HepG2 (cell line): ENCODE data around the gene SNX10. TPM values are rescaled to one million over a fixed set of nuclear protein-coding genes. Genes with fewer than 3 reads are reported as not detected.

ENCODE experiments used
- ARHGAP35 ChIP-seq: sonication (generic); formaldehyde crosslinking; IDR thresholded peaks from 2 replicates; pipeline ENCODE4 v1.9.0; 2022; ENCODE audit warnings: mild to moderate bottlenecking, inconsistent platforms, moderate library complexity, missing genetic modification reagents, borderline replicate concordance
- FOSL2 ChIP-seq: sonication (generic); formaldehyde crosslinking; IDR thresholded peaks from 2 replicates; pipeline ENCODE4 v1.4.0; 2020; ENCODE audit warnings: missing genetic modification reagents
- MBNL3 ChIP-seq: fragments of 250-450 bp; sonication (Bioruptor Pico); conservative IDR thresholded peaks from 2 replicates; pipeline ENCODE4 v1.8.0; 2022; ENCODE audit warnings: mild to moderate bottlenecking, inconsistent platforms
- NFKBIZ ChIP-seq: IDR thresholded peaks from 2 replicates; pipeline ENCODE4 v1.6.1; 2018; ENCODE audit warnings: missing genetic modification reagents, missing compliant biosample characterization
- SYNCRIP ChIP-seq: fragments of 200-400 bp; formaldehyde crosslinking; IDR thresholded peaks from 2 replicates; pipeline ENCODE4 v1.6.1; 2018; ENCODE audit warnings: mild to moderate bottlenecking, low read depth, low read length; ENCODE audit not compliant: insufficient read depth
- TBX3 ChIP-seq: fragments of 450-650 bp; IDR thresholded peaks from 2 replicates; pipeline ENCODE4 v1.6.1; 2017; ENCODE audit warnings: antibody characterized with exemption, mild to moderate bottlenecking, inconsistent platforms, borderline replicate concordance
- ZFY ChIP-seq: sonication (generic); formaldehyde crosslinking; IDR thresholded peaks from 2 replicates; pipeline ENCODE4 v1.4.0; 2020; ENCODE audit warnings: missing genetic modification reagents
- ZMAT3 ChIP-seq: sonication (generic); formaldehyde crosslinking; conservative IDR thresholded peaks from 2 replicates; pipeline ENCODE4 v1.7.0; 2021; ENCODE audit warnings: missing genetic modification reagents
- ZNF788 ChIP-seq: sonication (generic); formaldehyde crosslinking; IDR thresholded peaks from 2 replicates; pipeline ENCODE4 v1.5.0; 2020; ENCODE audit warnings: mild to moderate bottlenecking, missing genetic modification reagents, borderline replicate concordance
- ZNF792 ChIP-seq: IDR thresholded peaks from 2 replicates; pipeline ENCODE4 v1.6.1; 2016
- ZSCAN12 ChIP-seq: sonication (generic); formaldehyde crosslinking; IDR thresholded peaks from 2 replicates; pipeline ENCODE4 v1.9.0; 2021; ENCODE audit warnings: mild to moderate bottlenecking, missing genetic modification reagents
- ZSCAN25 ChIP-seq: sonication (generic); formaldehyde crosslinking; IDR thresholded peaks from 2 replicates; pipeline ENCODE4 v1.8.0; 2022; ENCODE audit warnings: mild to moderate bottlenecking, missing genetic modification reagents
- polyA plus RNA-seq, 8 experiments: library from polyadenylated mRNA; depleted of rRNA in 3 of 8; stranded (reverse) in 7 of 8; unstranded in 1 of 8; fragments of >200 nt; fragmentation: Illumina TruSeq in 4 of 8; extraction: Trizol in 4 of 8; gene quantifications; 2 replicates each; pipeline versions ENCODE4 v1.2.1 to v1.2.3, GENCODE V29; 2011 to 2016; ENCODE audit warnings: low read depth in 4 of 8, missing spikeins in 1 of 8, mixed read lengths in 1 of 8; ENCODE audit not compliant: insufficient read depth in 1 of 8
- total RNA-seq, 5 experiments: library from RNA; depleted of rRNA; stranded (reverse); fragments of >200 nt; fragmentation: Illumina TruSeq; extraction: Trizol; gene quantifications; 2 replicates each; pipeline ENCODE4 v1.2.3, GENCODE V29; 2016; ENCODE audit warnings: low read depth in 1 of 5
- TF ChIP-seq, protein P1 (sequence below): sonication (generic); formaldehyde crosslinking; IDR thresholded peaks from 2 replicates; pipeline ENCODE4 v1.5.1; 2020; ENCODE audit warnings: mild to moderate bottlenecking, missing genetic modification reagents, moderate library complexity
- TF ChIP-seq, protein P2 (sequence below): sonication (generic); formaldehyde crosslinking; IDR thresholded peaks from 2 replicates; pipeline ENCODE4 v1.4.0; 2020; ENCODE audit warnings: mild to moderate bottlenecking, missing genetic modification reagents
- TF ChIP-seq, protein P3 (sequence below): sonication (generic); formaldehyde crosslinking; IDR thresholded peaks from 2 replicates; pipeline ENCODE4 v1.5.0; 2020; ENCODE audit warnings: missing genetic modification reagents, mild to moderate bottlenecking, borderline replicate concordance
- TF ChIP-seq, protein P4 (sequence below): sonication (generic); formaldehyde crosslinking; IDR thresholded peaks from 2 replicates; pipeline ENCODE4 v1.4.0; 2020; ENCODE audit warnings: missing genetic modification reagents
- TF ChIP-seq, protein P5 (sequence below): IDR thresholded peaks from 2 replicates; pipeline ENCODE4 v1.6.1; 2016; ENCODE audit warnings: mild to moderate bottlenecking
- TF ChIP-seq, protein P6 (sequence below): sonication (generic); formaldehyde crosslinking; conservative IDR thresholded peaks from 2 replicates; pipeline ENCODE4 v1.8.0; 2022; ENCODE audit warnings: missing genetic modification reagents

Gene SNX10
- total and polyA plus RNA-seq, 2 of the 13 experiments (the other 11 are each of a cell fraction or from before 2014, with no cell fraction given) = 26.0 to 27.6 TPM

DNA sequence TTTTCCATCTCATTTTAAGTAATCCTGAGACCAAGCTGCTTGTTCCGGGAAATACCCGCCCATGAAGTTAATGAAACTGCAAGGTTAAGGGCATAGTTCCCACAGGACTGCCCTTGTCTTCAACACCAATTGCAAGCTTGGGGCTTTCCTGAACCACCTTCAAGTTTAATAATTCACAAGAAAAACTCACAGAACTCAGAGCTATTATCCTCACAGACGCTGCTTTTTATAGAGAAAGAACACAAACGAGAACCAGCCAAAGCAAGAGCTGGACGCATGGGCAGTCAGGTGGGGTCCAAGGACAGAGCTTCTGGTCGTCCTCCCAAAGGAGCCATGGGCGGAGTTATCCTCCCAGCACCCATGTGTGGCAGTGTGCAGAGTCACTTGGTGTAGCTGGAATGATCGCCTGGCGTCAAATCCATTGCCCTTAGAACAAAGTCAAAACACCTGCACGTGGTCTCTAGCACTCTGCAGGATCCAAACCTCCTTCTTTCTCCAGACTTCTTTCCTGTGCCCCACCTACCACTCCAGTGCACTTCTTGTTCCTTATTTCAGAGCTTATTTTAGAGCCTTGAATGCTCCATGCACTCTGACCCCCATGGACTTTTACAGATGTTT, 56.7 kb downstream of the SNX10 start (continued):
- TF ChIP-seq, protein P1, sequence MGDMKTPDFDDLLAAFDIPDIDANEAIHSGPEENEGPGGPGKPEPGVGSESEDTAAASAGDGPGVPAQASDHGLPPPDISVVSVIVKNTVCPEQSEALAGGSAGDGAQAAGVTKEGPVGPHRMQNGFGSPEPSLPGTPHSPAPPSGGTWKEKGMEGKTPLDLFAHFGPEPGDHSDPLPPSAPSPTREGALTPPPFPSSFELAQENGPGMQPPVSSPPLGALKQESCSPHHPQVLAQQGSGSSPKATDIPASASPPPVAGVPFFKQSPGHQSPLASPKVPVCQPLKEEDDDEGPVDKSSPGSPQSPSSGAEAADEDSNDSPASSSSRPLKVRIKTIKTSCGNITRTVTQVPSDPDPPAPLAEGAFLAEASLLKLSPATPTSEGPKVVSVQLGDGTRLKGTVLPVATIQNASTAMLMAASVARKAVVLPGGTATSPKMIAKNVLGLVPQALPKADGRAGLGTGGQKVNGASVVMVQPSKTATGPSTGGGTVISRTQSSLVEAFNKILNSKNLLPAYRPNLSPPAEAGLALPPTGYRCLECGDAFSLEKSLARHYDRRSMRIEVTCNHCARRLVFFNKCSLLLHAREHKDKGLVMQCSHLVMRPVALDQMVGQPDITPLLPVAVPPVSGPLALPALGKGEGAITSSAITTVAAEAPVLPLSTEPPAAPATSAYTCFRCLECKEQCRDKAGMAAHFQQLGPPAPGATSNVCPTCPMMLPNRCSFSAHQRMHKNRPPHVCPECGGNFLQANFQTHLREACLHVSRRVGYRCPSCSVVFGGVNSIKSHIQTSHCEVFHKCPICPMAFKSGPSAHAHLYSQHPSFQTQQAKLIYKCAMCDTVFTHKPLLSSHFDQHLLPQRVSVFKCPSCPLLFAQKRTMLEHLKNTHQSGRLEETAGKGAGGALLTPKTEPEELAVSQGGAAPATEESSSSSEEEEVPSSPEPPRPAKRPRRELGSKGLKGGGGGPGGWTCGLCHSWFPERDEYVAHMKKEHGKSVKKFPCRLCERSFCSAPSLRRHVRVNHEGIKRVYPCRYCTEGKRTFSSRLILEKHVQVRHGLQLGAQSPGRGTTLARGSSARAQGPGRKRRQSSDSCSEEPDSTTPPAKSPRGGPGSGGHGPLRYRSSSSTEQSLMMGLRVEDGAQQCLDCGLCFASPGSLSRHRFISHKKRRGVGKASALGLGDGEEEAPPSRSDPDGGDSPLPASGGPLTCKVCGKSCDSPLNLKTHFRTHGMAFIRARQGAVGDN (CRISPR knock-in tag) = peak; percentile 94
- TF ChIP-seq SYNCRIP (no peak), ZMAT3 (peak; percentile 70; the same call in 1 of the 2 replicates), ARHGAP35 (CRISPR knock-in tag) (no peak), ZFY (CRISPR knock-in tag) (no peak), ZNF788 (CRISPR knock-in tag) (peak; percentile 33; the same call in 1 of the 2 replicates), FOSL2 (CRISPR knock-in tag) (0 out of 2 replicates have a peak, but pooled peaks have one; percentile 23), ZSCAN12 (0 out of 2 replicates have a peak, but pooled peaks have one; percentile 63), TBX3 (no peak), MBNL3 (CRISPR knock-in tag) (no peak), NFKBIZ (no peak), ZSCAN25 (CRISPR knock-in tag) (peak; percentile 52; the same call in 1 of the 2 replicates), ZNF792 (CRISPR knock-in tag) (peak; percentile 22; the same call in 1 of the 2 replicates)
- TF ChIP-seq, protein P2, sequence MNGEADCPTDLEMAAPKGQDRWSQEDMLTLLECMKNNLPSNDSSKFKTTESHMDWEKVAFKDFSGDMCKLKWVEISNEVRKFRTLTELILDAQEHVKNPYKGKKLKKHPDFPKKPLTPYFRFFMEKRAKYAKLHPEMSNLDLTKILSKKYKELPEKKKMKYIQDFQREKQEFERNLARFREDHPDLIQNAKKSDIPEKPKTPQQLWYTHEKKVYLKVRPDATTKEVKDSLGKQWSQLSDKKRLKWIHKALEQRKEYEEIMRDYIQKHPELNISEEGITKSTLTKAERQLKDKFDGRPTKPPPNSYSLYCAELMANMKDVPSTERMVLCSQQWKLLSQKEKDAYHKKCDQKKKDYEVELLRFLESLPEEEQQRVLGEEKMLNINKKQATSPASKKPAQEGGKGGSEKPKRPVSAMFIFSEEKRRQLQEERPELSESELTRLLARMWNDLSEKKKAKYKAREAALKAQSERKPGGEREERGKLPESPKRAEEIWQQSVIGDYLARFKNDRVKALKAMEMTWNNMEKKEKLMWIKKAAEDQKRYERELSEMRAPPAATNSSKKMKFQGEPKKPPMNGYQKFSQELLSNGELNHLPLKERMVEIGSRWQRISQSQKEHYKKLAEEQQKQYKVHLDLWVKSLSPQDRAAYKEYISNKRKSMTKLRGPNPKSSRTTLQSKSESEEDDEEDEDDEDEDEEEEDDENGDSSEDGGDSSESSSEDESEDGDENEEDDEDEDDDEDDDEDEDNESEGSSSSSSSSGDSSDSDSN = peak; percentile 56
- TF ChIP-seq, protein P3, sequence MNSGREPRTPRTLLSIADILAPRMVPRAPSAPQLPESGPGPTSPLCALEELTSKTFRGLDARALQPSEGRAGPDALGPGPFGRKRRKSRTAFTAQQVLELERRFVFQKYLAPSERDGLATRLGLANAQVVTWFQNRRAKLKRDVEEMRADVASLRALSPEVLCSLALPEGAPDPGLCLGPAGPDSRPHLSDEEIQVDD (CRISPR knock-in tag) = no peak
- TF ChIP-seq, protein P4, sequence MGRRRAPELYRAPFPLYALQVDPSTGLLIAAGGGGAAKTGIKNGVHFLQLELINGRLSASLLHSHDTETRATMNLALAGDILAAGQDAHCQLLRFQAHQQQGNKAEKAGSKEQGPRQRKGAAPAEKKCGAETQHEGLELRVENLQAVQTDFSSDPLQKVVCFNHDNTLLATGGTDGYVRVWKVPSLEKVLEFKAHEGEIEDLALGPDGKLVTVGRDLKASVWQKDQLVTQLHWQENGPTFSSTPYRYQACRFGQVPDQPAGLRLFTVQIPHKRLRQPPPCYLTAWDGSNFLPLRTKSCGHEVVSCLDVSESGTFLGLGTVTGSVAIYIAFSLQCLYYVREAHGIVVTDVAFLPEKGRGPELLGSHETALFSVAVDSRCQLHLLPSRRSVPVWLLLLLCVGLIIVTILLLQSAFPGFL (CRISPR knock-in tag) = no peak
- TF ChIP-seq, protein P5, sequence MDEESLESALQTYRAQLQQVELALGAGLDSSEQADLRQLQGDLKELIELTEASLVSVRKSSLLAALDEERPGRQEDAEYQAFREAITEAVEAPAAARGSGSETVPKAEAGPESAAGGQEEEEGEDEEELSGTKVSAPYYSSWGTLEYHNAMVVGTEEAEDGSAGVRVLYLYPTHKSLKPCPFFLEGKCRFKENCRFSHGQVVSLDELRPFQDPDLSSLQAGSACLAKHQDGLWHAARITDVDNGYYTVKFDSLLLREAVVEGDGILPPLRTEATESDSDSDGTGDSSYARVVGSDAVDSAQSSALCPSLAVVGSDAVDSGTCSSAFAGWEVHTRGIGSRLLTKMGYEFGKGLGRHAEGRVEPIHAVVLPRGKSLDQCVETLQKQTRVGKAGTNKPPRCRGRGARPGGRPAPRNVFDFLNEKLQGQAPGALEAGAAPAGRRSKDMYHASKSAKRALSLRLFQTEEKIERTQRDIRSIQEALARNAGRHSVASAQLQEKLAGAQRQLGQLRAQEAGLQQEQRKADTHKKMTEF (CRISPR knock-in tag) = peak; percentile 71; the same call in 1 of the 2 replicates
- TF ChIP-seq, protein P6, sequence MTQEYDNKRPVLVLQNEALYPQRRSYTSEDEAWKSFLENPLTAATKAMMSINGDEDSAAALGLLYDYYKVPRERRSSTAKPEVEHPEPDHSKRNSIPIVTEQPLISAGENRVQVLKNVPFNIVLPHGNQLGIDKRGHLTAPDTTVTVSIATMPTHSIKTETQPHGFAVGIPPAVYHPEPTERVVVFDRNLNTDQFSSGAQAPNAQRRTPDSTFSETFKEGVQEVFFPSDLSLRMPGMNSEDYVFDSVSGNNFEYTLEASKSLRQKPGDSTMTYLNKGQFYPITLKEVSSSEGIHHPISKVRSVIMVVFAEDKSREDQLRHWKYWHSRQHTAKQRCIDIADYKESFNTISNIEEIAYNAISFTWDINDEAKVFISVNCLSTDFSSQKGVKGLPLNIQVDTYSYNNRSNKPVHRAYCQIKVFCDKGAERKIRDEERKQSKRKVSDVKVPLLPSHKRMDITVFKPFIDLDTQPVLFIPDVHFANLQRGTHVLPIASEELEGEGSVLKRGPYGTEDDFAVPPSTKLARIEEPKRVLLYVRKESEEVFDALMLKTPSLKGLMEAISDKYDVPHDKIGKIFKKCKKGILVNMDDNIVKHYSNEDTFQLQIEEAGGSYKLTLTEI = no peak
